GM10248 (cell line): ENCODE data around the gene APCS.

Experiments
- CTCF ChIA-PET: fragments of 300-600 bp; sonication (Branson Sonifier 250); formaldehyde crosslinking; extraction: SDS; loops from one replicate; lab custom pipeline; 2021; ENCODE audit warnings: antibody characterized with exemption; lab: Yijun Ruan, JAX
- POLR2A ChIA-PET: fragments of 350-650 bp; sonication (Branson Sonifier 250); formaldehyde crosslinking; extraction: SDS; loops from one replicate; lab custom pipeline; 2020; ENCODE audit warnings: antibody characterized with exemption; lab: Yijun Ruan, JAX
- DNase-seq: peaks from one replicate; pipeline ENCODE4 v3.0.0; 2012; ENCODE audit errors: extremely low spot score
- CTCF ChIP-seq: IDR thresholded peaks from 2 replicates; pipeline ENCODE4 v1.5.1; 2012; ENCODE audit warnings: mild to moderate bottlenecking, low read depth; ENCODE audit errors: extremely low read depth, missing control alignments, control extremely low read depth

Gene APCS

GRCh38 chr1:159594625-159595405 lies 7.2 kb downstream of the APCS start:
- TF ChIP-seq CTCF: no peak

GRCh38 chr1:159598196-159598595 lies 10.6 kb downstream of the APCS start:
- no peak for TF ChIP-seq CTCF
- DNase-seq: no peak
- POLR2A ChIA-PET: no interaction called here

More at GRCh38 chr1:159594625-159595405, 7.2 kb downstream of the APCS start:
- DNase-seq: no peak
- ChIA-PET POLR2A (no interaction called here), CTCF (no interaction called here)

DNA sequence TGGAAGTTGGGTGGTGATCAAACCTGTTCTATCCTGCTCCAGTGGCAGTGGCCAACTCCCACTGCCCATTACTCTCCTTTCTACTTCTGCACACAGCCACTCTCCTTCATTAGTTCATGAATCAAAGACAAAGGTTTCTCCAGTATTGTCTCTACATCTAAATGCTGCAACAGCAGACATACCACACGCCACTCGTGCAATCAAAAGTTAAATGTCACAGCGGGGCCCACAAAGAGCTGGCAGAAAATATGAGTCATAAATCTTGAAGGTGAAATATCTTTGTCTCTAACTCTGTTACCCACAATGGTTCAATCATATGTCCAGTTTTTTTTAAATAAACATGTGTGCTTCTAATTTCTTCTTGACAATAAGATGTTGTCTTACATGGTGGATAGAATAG lies 13.3 kb downstream of the APCS start:
- TF ChIP-seq CTCF: no peak
- no peak for DNase-seq
- CTCF ChIA-PET: no interaction called here
- POLR2A ChIA-PET: no interaction called here

More at GRCh38 chr1:159598196-159598595, 10.6 kb downstream of the APCS start:
- CTCF ChIA-PET: interaction anchor here (0.6 kb wide), 1 partner anchor 8 kb away, joined by 3 read pairs; no protein-coding TSS in a partner anchor

DNA sequence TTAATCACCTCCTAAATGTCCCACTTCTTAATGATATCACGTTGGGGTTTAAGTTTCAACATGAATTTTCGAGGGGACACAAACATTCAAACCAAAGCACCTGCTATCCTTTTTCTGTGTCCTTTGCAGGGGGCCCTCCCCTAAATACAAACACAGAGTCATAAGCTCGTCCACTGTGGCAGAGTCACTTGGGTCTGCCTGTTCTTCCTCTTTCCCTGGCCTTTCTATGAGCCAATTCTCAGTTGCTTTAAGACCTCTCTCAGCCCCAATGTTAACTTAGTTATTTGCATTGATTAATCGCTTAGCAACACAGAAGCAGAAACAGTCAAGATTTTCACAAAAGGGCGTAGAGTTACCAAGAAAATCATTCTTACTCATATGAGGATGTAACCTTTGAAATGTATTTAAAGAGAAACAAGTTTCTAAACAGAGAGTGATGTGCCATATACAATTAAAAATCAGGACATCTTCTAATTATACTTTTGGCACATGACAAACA lies 14.9 kb downstream of the APCS start:
- DNase-seq: no peak
- ChIA-PET CTCF (no interaction called here), POLR2A (no interaction called here)

DNA sequence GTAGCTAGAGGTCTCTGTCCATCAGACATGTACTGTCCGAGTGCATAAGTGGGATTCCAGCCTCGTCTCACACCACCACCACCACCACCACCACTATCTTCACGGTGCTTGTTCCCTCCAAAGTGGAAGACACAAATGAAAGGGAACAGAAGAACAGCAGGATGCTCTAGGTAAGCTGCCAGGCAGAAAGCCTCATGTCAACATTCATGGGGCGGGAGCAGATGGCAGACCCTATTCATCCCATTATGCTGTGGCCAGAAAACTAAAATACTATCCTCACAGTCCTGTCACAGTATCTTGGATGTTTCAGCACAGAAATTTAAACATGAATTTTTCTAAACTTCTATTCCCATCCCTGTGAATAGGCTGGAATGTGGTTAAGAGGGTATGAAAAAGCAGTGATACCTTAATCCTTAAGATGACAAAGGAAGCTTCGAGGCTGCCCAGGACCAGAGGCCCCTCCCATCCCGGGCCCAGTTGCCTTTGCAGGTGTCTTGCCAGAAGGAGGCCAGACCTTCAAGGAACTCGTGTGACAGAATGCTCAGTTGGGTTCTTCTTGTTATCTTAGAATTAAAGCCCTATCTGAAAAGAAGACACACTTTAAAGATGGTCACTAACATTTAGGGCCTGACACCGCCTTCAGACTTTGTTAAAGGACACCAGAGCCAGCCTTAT lies 24.7 kb downstream of the APCS start:
- ChIA-PET CTCF (no interaction called here), POLR2A (no interaction called here)
- no peak for DNase-seq
- no peak for TF ChIP-seq CTCF

More for the DNA sequence above, 14.9 kb downstream of the APCS start:
- TF ChIP-seq CTCF: no peak

GRCh38 chr1:159632922-159633321 lies 45.3 kb downstream of the APCS start:
- CTCF ChIA-PET: no interaction called here
- no peak for TF ChIP-seq CTCF

More at GRCh38 chr1:159632922-159633321, 45.3 kb downstream of the APCS start:
- no peak for DNase-seq
- POLR2A ChIA-PET: interaction anchor here (0.6 kb wide), 1 partner anchor 1406 kb away, joined by 11 read pairs; no protein-coding TSS in a partner anchor
